ENCODE results near the gene RNF157.

The RNF157 gene

DNA sequence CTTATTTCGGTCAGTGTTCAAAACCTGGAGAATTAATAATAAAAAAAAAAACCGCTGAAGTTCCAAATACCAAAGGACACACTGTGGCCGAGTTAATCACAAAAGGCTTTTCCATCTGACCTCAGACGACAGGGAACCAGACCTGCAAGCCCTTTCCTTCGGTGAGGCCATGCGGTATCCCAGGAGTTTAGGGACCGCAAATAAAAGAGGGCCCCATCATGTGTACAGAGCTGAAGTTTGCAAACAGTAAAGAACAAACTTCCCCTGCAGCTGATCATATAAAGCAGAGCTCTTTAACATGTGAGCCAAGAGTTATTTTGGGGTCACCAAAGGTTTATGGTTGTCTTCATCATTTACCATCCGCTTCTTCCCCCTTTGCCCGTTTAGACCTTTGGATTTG is 66.3 kb downstream of the RNF157 start:
- Histone ChIP-seq H3K36me3 (ENCODE audit: control insufficient read depth, low read depth, low read length) (no peaks in the 10 kb centered on the region), H3K27me3 (ENCODE audit: control insufficient read depth, insufficient read depth, low read length) (no peaks in the 10 kb centered on the region), H3K9ac (ENCODE audit: low read length) (no peak overlapping the region)

DNA sequence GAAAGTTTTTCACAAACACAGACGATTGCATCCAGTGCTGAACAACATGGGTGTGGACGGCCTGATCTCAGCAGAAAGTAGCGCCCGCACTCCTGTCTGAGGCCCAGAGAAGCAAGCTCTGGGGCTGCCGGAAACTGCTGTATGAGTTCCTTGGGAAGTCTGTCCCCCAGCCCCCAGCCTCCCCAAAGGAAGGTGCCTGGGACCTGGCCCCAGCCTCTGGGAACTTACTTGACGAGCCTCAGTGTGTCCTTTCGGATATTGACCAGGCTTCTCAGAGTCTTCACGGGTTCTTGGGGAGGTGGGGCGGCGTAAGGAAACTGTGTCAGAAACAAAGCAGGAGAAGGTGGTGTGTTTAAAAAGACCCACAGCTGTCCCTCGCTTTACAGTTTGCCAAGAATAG is 66.8 kb downstream of the RNF157 start:
- Histone ChIP-seq H3K4me3 (ENCODE audit: low read length) (no peak overlapping the region), H3K9me3 (ENCODE audit: control insufficient read depth, low read depth, low read length) (no peaks in the 10 kb centered on the region), H3K27ac (ENCODE audit: low read length) (no peak overlapping the region), H3K4me1 (ENCODE audit: control insufficient read depth, low read depth, low read length) (no peaks in the 10 kb centered on the region), H3K36me3 (ENCODE audit: control insufficient read depth, low read depth, low read length) (no peaks in the 10 kb centered on the region), H3K9ac (ENCODE audit: low read length) (no peak overlapping the region), H3K27me3 (ENCODE audit: control insufficient read depth, insufficient read depth, low read length) (no peaks in the 10 kb centered on the region)

More for the DNA sequence above, 66.3 kb downstream of the RNF157 start:
- Histone ChIP-seq H3K9me3 (ENCODE audit: control insufficient read depth, low read depth, low read length) (no peaks in the 10 kb centered on the region), H3K27ac (ENCODE audit: low read length) (no peak overlapping the region), H3K4me1 (ENCODE audit: control insufficient read depth, low read depth, low read length) (no peaks in the 10 kb centered on the region), H3K4me3 (ENCODE audit: low read length) (no peak overlapping the region)

DNA sequence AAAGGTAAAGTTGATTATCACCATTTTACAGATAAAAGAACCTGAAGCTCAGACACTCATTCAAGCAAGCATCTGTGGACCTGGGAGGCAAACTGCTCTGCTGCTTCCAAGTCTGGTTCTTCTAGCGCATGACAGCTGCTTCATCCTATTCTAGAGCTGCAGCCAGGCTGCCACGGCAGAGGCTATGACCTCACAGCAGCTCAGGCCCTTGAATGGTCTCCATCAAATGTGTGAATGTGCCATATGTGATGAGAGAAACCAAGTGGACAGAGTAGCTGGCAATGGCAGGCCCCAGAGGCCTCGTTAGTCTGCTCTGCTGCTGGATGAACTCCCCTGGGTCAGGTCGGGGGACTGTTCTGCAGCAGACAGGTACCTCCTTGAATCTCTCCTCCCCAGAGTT is 68.6 kb downstream of the RNF157 start:
- H3K36me3 ChIP-seq (ENCODE audit: control insufficient read depth, low read depth, low read length): no peaks in the 10 kb centered on the region
- H3K4me3 ChIP-seq (ENCODE audit: low read length): no peak overlapping the region
- no peaks in the 10 kb centered on the region for H3K9me3 ChIP-seq (ENCODE audit: control insufficient read depth, low read depth, low read length)
- H3K4me1 ChIP-seq (ENCODE audit: control insufficient read depth, low read depth, low read length): no peaks in the 10 kb centered on the region
- H3K27me3 ChIP-seq (ENCODE audit: control insufficient read depth, insufficient read depth, low read length): no peaks in the 10 kb centered on the region
- no peak overlapping the region for H3K27ac ChIP-seq (ENCODE audit: low read length)
- H3K9ac ChIP-seq (ENCODE audit: low read length): no peak overlapping the region

DNA sequence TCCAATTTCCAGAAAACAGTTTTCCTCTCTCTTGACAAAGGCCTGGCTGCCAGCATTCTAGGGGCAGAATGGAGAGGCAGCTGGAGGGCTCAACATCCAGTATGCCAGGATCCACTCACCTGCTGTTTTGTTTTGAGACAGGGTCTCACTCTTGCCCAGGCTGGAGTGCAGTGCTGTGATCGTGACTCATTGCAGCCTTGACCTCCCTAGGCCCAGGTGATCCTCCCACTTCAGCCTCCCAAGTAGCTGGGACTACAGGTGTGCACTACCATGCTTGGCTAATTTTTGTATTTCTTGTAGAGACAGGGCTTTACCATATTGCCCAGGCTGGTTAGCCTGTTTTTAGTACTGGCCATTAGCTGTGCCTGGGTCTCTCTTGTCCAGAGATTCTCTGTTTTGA is 70.2 kb downstream of the RNF157 start:
- no peak overlapping the region for H3K4me3 ChIP-seq (ENCODE audit: low read length)
- H3K27ac ChIP-seq (ENCODE audit: low read length): no peak overlapping the region
- no peaks in the 10 kb centered on the region for H3K4me1 ChIP-seq (ENCODE audit: control insufficient read depth, low read depth, low read length)
- H3K27me3 ChIP-seq (ENCODE audit: control insufficient read depth, insufficient read depth, low read length): no peaks in the 10 kb centered on the region
- H3K9me3 ChIP-seq (ENCODE audit: control insufficient read depth, low read depth, low read length): no peaks in the 10 kb centered on the region
- no peak overlapping the region for H3K9ac ChIP-seq (ENCODE audit: low read length)
- H3K36me3 ChIP-seq (ENCODE audit: control insufficient read depth, low read depth, low read length): no peaks in the 10 kb centered on the region

DNA sequence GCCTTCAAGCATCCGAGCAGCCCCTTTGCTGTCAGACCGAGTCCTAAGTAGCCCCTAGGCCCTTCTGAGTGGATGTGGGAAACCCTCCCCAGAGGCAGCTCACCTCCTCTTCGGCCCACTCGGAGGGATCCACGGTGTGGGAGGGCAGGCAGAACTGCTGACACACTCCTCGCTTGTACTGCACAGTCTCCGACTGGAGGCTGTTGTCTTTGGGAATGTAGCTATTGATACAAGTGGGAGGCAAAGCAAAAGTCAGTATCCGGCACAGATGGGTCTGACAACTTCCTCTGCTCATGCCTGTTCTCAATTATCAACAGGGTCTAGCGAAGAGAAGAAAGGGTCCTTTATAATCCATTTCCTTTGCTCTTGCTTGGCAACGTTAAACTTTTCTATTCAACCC is 73.4 kb downstream of the RNF157 start:
- Histone ChIP-seq H3K4me1 (ENCODE audit: control insufficient read depth, low read depth, low read length) (peaks cover 9% of the 10 kb centered on the region), H3K4me3 (ENCODE audit: low read length) (no peak overlapping the region), H3K27me3 (ENCODE audit: control insufficient read depth, insufficient read depth, low read length) (no peaks in the 10 kb centered on the region), H3K9ac (ENCODE audit: low read length) (no peak overlapping the region), H3K27ac (ENCODE audit: low read length) (no peak overlapping the region), H3K36me3 (ENCODE audit: control insufficient read depth, low read depth, low read length) (no peaks in the 10 kb centered on the region), H3K9me3 (ENCODE audit: control insufficient read depth, low read depth, low read length) (no peaks in the 10 kb centered on the region)

DNA sequence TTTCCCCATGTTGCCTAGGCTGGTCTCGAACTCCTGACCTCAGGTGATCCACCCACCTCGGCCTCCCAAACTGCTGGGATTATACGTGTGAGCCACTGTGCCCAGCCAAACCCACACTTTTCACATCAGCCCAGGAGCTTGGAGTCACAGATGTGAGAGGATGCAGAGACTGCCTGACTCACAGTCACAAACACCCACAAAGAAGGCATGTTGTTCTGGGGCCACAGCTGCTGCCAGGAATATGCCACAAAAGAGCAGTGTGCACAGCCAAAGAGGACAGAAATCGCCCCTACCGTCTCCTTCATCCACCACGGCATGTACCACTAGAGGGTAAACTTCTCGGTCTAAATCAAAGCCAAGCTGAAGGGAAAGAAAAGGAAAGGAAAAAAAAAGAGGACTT is 74.1 kb downstream of the RNF157 start:
- Histone ChIP-seq H3K9me3 (ENCODE audit: control insufficient read depth, low read depth, low read length) (no peaks in the 10 kb centered on the region), H3K4me1 (ENCODE audit: control insufficient read depth, low read depth, low read length) (peaks cover 9% of the 10 kb centered on the region), H3K9ac (ENCODE audit: low read length) (no peak overlapping the region), H3K36me3 (ENCODE audit: control insufficient read depth, low read depth, low read length) (no peaks in the 10 kb centered on the region), H3K4me3 (ENCODE audit: low read length) (no peak overlapping the region), H3K27me3 (ENCODE audit: control insufficient read depth, insufficient read depth, low read length) (no peaks in the 10 kb centered on the region), H3K27ac (ENCODE audit: low read length) (no peak overlapping the region)

DNA sequence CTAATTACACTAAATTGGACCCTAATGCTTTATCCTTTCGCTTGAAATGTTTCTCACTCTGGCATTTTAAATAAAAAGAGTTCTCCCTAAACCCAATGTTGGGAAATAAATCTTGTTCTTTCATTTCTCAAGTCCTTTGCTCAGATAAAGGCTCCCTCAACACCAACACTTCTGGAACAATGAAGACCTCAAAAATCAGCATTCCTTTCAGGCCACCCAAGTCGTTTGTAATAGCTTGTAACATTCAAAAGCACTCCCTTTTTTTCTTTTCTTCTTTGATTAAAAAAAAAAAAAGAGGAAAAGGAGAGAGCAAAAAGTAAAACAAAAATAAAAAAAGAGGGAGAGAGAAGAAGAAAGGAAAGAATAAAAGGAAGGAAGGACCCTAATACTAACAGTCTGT is 76.0 kb downstream of the RNF157 start:
- Histone ChIP-seq H3K27ac (ENCODE audit: low read length) (no peak overlapping the region), H3K9me3 (ENCODE audit: control insufficient read depth, low read depth, low read length) (no peaks in the 10 kb centered on the region), H3K4me1 (ENCODE audit: control insufficient read depth, low read depth, low read length) (peaks cover 9% of the 10 kb centered on the region), H3K36me3 (ENCODE audit: control insufficient read depth, low read depth, low read length) (no peaks in the 10 kb centered on the region), H3K27me3 (ENCODE audit: control insufficient read depth, insufficient read depth, low read length) (no peaks in the 10 kb centered on the region), H3K4me3 (ENCODE audit: low read length) (no peak overlapping the region), H3K9ac (ENCODE audit: low read length) (no peak overlapping the region)

DNA sequence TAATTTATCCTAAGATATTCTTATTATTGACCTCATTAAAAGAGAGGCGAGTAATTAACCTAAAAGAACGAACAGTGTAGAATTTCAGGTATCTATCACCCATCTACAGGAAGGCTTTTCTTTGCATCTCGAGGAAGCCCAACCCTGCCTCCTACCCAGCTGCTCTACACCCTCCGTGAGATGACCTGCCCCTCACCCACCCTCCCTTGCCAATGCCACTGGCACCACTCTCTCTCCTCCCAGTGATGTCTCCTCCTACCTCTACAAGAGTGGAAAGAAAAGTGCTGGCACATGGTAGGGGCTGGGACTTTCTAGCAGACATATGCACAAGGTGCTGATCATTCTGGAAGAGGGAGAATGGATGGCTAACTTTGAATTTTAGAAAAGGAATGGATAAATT is 76.4 kb downstream of the RNF157 start:
- Histone ChIP-seq H3K27ac (ENCODE audit: low read length) (no peak overlapping the region), H3K27me3 (ENCODE audit: control insufficient read depth, insufficient read depth, low read length) (no peaks in the 10 kb centered on the region), H3K9ac (ENCODE audit: low read length) (no peak overlapping the region), H3K4me3 (ENCODE audit: low read length) (no peak overlapping the region), H3K4me1 (ENCODE audit: control insufficient read depth, low read depth, low read length) (peaks cover 9% of the 10 kb centered on the region), H3K9me3 (ENCODE audit: control insufficient read depth, low read depth, low read length) (no peaks in the 10 kb centered on the region), H3K36me3 (ENCODE audit: control insufficient read depth, low read depth, low read length) (no peaks in the 10 kb centered on the region)

DNA sequence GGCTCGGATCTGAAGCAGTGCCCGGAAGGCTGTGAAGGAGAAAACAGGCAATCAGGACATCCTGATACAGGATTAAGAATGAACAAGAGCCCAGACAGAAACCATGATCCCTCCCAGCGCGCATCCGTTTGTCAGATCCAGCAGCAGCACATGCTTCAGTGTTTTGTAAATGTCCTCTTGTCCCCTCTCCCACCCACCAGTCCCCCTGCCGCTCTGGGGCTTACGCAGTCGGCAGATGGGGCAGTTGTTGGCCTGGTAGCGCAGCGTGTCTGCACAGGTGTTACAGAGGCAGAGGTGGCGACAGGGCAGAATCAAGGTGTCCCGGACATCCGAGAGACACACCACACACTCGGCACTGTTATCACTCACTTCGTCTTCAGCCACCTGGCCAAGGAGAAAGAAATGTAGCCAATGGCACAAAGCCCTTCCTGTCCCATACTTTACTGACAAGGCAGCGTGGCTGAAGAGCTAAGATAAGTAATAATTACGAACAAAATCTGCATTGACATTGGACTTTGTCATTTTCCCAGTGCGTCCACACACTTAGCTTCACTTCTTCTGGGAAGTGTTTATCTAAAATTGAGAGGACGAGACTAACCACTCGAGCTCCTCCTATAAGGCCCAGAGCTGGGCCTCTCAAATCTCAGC is 78.5 kb downstream of the RNF157 start:
- Histone ChIP-seq H3K36me3 (ENCODE audit: control insufficient read depth, low read depth, low read length) (no peaks in the 10 kb centered on the region), H3K9me3 (ENCODE audit: control insufficient read depth, low read depth, low read length) (no peaks in the 10 kb centered on the region), H3K4me3 (ENCODE audit: low read length) (no peak overlapping the region), H3K4me1 (ENCODE audit: control insufficient read depth, low read depth, low read length) (peaks cover 9% of the 10 kb centered on the region), H3K9ac (ENCODE audit: low read length) (no peak overlapping the region), H3K27ac (ENCODE audit: low read length) (no peak overlapping the region), H3K27me3 (ENCODE audit: control insufficient read depth, insufficient read depth, low read length) (no peaks in the 10 kb centered on the region)

DNA sequence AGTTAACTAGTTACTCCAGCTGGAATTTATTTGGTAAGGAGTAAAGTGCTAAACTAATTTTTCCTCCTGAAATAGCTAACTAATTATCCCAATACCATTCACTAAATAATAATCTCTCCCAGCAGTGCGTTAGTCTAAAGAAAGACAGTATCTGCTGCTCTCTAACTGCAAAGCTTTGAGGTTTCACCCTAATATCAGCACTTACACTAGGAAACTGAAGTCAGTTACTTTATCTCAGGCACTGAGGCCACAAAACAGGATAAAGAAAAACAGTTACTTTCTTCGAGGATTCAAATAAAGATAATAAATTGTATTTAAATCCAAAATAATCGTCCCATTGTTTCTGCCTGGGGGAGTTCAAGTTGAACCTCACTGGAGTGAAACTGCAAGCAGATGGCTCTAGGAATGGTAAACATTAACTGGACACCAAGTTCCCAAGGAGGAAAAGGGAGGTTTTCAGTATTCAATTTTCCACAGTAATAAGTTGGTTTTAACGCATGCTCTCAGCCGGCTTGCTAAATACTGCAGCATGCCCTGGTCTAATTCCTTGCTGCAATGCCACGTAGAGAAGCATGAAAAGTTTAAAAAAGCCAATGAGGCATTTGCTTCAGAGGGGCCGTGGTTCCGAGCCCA is 79.3 kb downstream of the RNF157 start:
- H3K36me3 ChIP-seq (ENCODE audit: control insufficient read depth, low read depth, low read length): no peaks in the 10 kb centered on the region
- H3K4me1 ChIP-seq (ENCODE audit: control insufficient read depth, low read depth, low read length): peaks cover 9% of the 10 kb centered on the region
- no peak overlapping the region for H3K27ac ChIP-seq (ENCODE audit: low read length)
- H3K9me3 ChIP-seq (ENCODE audit: control insufficient read depth, low read depth, low read length): no peaks in the 10 kb centered on the region
- no peaks in the 10 kb centered on the region for H3K27me3 ChIP-seq (ENCODE audit: control insufficient read depth, insufficient read depth, low read length)
- no peak overlapping the region for H3K4me3 ChIP-seq (ENCODE audit: low read length)
- no peak overlapping the region for H3K9ac ChIP-seq (ENCODE audit: low read length)

DNA sequence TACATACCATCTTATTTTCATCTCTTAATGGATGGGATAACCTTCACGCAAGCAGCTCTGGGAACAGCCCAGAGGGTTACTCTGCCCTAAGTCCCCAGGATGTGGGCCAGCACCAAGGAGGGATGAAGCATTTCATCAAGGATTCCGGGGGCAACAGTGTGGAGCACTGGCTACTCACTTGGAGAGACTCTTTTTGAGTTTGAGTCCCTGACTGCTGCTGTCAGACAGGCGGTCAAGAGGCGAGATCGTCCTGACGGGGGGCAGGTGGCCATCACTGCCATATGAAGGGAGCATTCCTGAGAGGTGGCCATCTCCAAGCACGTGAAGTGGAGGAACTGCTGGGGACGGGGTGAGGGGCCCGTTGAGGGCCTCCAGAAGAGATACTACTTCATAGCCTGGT is 81.1 kb downstream of the RNF157 start:
- no peaks in the 10 kb centered on the region for H3K9me3 ChIP-seq (ENCODE audit: control insufficient read depth, low read depth, low read length)
- no peak overlapping the region for H3K4me3 ChIP-seq (ENCODE audit: low read length)
- H3K27ac ChIP-seq (ENCODE audit: low read length): no peak overlapping the region
- no peak overlapping the region for H3K9ac ChIP-seq (ENCODE audit: low read length)
- H3K4me1 ChIP-seq (ENCODE audit: control insufficient read depth, low read depth, low read length): peaks cover 3% of the 10 kb centered on the region
- H3K27me3 ChIP-seq (ENCODE audit: control insufficient read depth, insufficient read depth, low read length): no peaks in the 10 kb centered on the region
- H3K36me3 ChIP-seq (ENCODE audit: control insufficient read depth, low read depth, low read length): no peaks in the 10 kb centered on the region

DNA sequence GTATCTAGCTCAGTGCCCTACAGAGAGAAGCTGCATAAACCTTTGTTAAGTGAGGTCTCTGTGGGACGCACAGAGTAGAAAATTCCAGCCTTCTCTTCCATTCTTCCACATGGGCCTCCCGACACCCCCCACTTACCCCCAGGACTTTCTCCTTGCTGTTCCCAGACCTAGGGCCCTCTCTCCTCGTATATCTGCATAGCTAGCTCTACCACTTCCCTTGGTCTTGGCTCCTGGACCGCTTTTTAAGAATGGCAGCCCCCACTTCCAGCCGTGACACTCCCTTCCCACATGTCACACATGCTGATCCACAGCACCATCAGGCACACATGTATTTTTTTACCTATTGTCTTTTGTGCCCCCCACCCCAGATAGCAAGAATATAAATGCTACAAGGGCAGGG is 82.5 kb downstream of the RNF157 start:
- no peaks in the 10 kb centered on the region for H3K27me3 ChIP-seq (ENCODE audit: control insufficient read depth, insufficient read depth, low read length)
- H3K27ac ChIP-seq (ENCODE audit: low read length): no peak overlapping the region
- no peak overlapping the region for H3K4me3 ChIP-seq (ENCODE audit: low read length)
- H3K4me1 ChIP-seq (ENCODE audit: control insufficient read depth, low read depth, low read length): no peaks in the 10 kb centered on the region
- no peaks in the 10 kb centered on the region for H3K9me3 ChIP-seq (ENCODE audit: control insufficient read depth, low read depth, low read length)
- H3K9ac ChIP-seq (ENCODE audit: low read length): no peak overlapping the region
- no peaks in the 10 kb centered on the region for H3K36me3 ChIP-seq (ENCODE audit: control insufficient read depth, low read depth, low read length)
